Measurements from ENCODE around the gene TTLL7. TPM values are rescaled to one million over a fixed set of nuclear protein-coding genes. Genes with fewer than 3 reads are reported as not detected.

The TTLL7 gene
- total RNA-seq, 2 experiments from 2014 or later = not detected

DNA sequence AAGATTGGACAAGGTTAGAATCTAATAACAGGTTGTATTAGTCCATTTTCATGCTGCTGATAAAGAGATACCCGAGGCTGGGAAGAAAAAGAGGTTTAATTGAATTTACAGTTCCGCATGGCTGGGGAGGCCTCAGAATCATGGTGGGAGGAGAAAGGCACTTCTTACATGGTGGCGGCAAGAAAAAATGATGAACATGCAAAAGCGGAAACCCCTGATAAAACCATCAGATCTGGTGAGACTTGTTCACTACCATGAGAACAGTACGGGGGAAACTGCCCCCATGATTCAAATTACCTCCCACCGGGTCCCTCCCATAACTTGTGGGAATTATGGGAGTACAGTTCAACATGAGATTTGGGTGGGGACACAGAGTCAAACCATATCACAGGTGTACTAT, 22.9 kb upstream of the TTLL7 start:
- no peaks in the 10 kb centered on the region for H3K9me3 ChIP-seq (ENCODE audit: control insufficient read depth in 1 of 2, insufficient read depth in 1 of 2, low read length in 2 of 2)
- H3K27me3 ChIP-seq (ENCODE audit: control insufficient read depth in 1 of 2, insufficient read depth in 2 of 2, low read length in 2 of 2) = no peaks in the 10 kb centered on the region
- Mint-ChIP-seq H3K27me3 (peaks cover 5% of the 10 kb centered on the region), H3K27ac (no peak overlapping the region), H3K4me1 (ENCODE audit: low read depth) (no peaks in the 10 kb centered on the region), H3K9me3 (peaks cover 2% of the 10 kb centered on the region), H3K4me3 (no peak overlapping the region), H3K36me3 (ENCODE audit: low read depth) (no peaks in the 10 kb centered on the region)
- POLR2A ChIA-PET = no interaction called here
- no peaks in the 10 kb centered on the region for H3K4me1 ChIP-seq (ENCODE audit: insufficient read depth, low read length)
- DNase-seq (no peak), ATAC-seq (ENCODE audit: poor library complexity) (no peak)
- intact Hi-C loops (cut with DNase I, micrococcal nuclease) = no loop called here
- H3K27ac ChIP-seq (ENCODE audit: low read depth in 1 of 2, low read length in 2 of 2) = no peak overlapping the region
- CTCF ChIA-PET = no interaction called here
- H3K36me3 ChIP-seq (ENCODE audit: insufficient read depth, low read length) = no peaks in the 10 kb centered on the region
- H3K4me3 ChIP-seq (ENCODE audit: low read length) = no peak overlapping the region
- TF ChIP-seq, protein P1, sequence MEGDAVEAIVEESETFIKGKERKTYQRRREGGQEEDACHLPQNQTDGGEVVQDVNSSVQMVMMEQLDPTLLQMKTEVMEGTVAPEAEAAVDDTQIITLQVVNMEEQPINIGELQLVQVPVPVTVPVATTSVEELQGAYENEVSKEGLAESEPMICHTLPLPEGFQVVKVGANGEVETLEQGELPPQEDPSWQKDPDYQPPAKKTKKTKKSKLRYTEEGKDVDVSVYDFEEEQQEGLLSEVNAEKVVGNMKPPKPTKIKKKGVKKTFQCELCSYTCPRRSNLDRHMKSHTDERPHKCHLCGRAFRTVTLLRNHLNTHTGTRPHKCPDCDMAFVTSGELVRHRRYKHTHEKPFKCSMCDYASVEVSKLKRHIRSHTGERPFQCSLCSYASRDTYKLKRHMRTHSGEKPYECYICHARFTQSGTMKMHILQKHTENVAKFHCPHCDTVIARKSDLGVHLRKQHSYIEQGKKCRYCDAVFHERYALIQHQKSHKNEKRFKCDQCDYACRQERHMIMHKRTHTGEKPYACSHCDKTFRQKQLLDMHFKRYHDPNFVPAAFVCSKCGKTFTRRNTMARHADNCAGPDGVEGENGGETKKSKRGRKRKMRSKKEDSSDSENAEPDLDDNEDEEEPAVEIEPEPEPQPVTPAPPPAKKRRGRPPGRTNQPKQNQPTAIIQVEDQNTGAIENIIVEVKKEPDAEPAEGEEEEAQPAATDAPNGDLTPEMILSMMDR (IDR thresholded peaks at IDR 0.05) = no peak

DNA sequence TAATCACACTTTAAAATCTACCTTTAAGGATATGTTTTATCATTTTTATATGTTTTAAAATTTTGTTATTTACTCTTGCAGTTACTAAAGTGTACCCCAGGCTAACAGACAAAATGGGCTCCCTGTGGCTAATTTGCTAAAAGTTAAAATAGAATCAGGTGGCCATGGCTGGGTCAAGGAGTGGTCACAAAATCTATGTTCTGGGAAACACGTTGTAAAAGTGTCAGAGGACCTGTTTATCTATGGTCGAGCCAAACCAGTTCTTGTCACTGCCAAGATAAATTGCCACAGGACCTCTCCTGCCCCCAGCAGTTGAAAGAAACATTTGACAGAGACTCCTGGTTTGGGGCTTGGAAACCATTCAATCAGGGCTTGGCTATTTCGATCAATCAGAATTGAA, 21.2 kb upstream of the TTLL7 start:
- no peak for ATAC-seq (ENCODE audit: poor library complexity)
- Histone ChIP-seq H3K4me3 (ENCODE audit: low read length) (no peak overlapping the region), H3K27me3 (ENCODE audit: control insufficient read depth in 1 of 2, insufficient read depth in 2 of 2, low read length in 2 of 2) (no peaks in the 10 kb centered on the region), H3K27ac (ENCODE audit: low read depth in 1 of 2, low read length in 2 of 2) (no peak overlapping the region), H3K36me3 (ENCODE audit: insufficient read depth, low read length) (no peaks in the 10 kb centered on the region), H3K9me3 (ENCODE audit: control insufficient read depth in 1 of 2, insufficient read depth in 1 of 2, low read length in 2 of 2) (no peaks in the 10 kb centered on the region), H3K4me1 (ENCODE audit: insufficient read depth, low read length) (no peaks in the 10 kb centered on the region)
- Mint-ChIP-seq H3K27ac (no peak overlapping the region), H3K4me3 (no peak overlapping the region), H3K9me3 (peaks cover 2% of the 10 kb centered on the region), H3K4me1 (ENCODE audit: low read depth) (no peaks in the 10 kb centered on the region), H3K27me3 (peaks cover 5% of the 10 kb centered on the region), H3K36me3 (ENCODE audit: low read depth) (no peaks in the 10 kb centered on the region)
- intact Hi-C loops (cut with DNase I, micrococcal nuclease) = no loop called here
- ChIA-PET POLR2A (no interaction called here), CTCF (no interaction called here)
- DNase-seq = no peak
- TF ChIP-seq, protein P1 (IDR thresholded peaks at IDR 0.05) = no peak

DNA sequence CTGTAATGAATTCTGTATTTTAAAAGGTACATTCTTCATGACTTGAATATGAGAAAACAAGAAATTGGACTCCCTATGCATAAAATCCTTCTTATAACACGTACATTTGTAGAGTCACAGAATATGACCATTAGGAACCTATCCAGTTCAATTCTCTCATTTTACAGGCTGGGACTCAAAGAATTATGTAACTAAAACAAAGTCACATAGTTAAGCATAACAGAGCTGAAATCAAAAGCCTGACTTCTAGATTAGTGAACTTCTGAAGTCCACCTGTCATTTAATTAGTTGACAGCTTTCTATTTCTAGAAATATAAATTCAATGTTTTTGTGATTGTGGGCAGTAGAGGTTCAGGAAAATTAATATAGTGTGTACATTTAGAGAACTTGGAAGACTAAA, 20.3 kb upstream of the TTLL7 start:
- CTCF ChIA-PET = no interaction called here
- H3K36me3 Mint-ChIP-seq (ENCODE audit: low read depth) = no peaks in the 10 kb centered on the region
- TF ChIP-seq, protein P1 (IDR thresholded peaks at IDR 0.05) = no peak
- Histone ChIP-seq H3K9me3 (ENCODE audit: control insufficient read depth in 1 of 2, insufficient read depth in 1 of 2, low read length in 2 of 2) (no peaks in the 10 kb centered on the region), H3K27me3 (ENCODE audit: control insufficient read depth in 1 of 2, insufficient read depth in 2 of 2, low read length in 2 of 2) (no peaks in the 10 kb centered on the region), H3K4me3 (ENCODE audit: low read length) (no peak overlapping the region), H3K4me1 (ENCODE audit: insufficient read depth, low read length) (no peaks in the 10 kb centered on the region), H3K27ac (ENCODE audit: low read depth in 1 of 2, low read length in 2 of 2) (no peak overlapping the region), H3K36me3 (ENCODE audit: insufficient read depth, low read length) (no peaks in the 10 kb centered on the region)
- peaks cover 2% of the 10 kb centered on the region for H3K9me3 Mint-ChIP-seq
- H3K27ac Mint-ChIP-seq = no peak overlapping the region
- no peaks in the 10 kb centered on the region for H3K4me1 Mint-ChIP-seq (ENCODE audit: low read depth)
- no peak for ATAC-seq (ENCODE audit: poor library complexity)
- POLR2A ChIA-PET = no interaction called here
- intact Hi-C loops (cut with DNase I, micrococcal nuclease) = no loop called here
- H3K27me3 Mint-ChIP-seq = peaks cover 5% of the 10 kb centered on the region
- no peak overlapping the region for H3K4me3 Mint-ChIP-seq
- no peak for DNase-seq

Measured in CD4-positive, alpha-beta T cell (primary cell).